GM23338 (cell line): ENCODE measurements around the gene CLDN3. TPM values are rescaled to one million over a fixed set of nuclear protein-coding genes. Genes with fewer than 3 reads are reported as not detected.

Experiments
- ATAC-seq: fragments of 200-7000 bp; cut with Tn5 transposase; 3 replicates; pipeline ENCODE4 v1.9.1; 2020
- DNase-seq: peaks from one replicate; pipeline ENCODE4 v3.0.0-alpha.2; 2015; ENCODE audit warnings: low spot score
- H2AFZ ChIP-seq: fragments of 200-600 bp; sonication (generic); 2 replicates; pipeline ENCODE4 v1.8.0; 2016; ENCODE audit warnings: antibody characterized with exemption, mild to moderate bottlenecking, moderate library complexity
- H3F3A ChIP-seq: fragments of 200-600 bp; sonication (generic); replicated peaks from 2 replicates; pipeline ENCODE4 v1.8.0; 2017; ENCODE audit warnings: antibody characterized with exemption, mixed run types, low read depth
- H3K27ac ChIP-seq: fragments of 200-600 bp; sonication (generic); 2 replicates; pipeline ENCODE4 v1.6.1; 2016; ENCODE audit warnings: low read depth
- H3K27me3 ChIP-seq: fragments of 200-600 bp; sonication (generic); 2 replicates; pipeline ENCODE4 v1.8.0; 2016; ENCODE audit warnings: mild to moderate bottlenecking, mixed run types, moderate library complexity; ENCODE audit not compliant: insufficient read depth
- H3K36me3 ChIP-seq: fragments of 200-600 bp; sonication (generic); 2 replicates; pipeline ENCODE4 v1.8.0; 2016; ENCODE audit warnings: mild to moderate bottlenecking; ENCODE audit not compliant: insufficient read depth
- H3K4me1 ChIP-seq: fragments of 200-600 bp; sonication (generic); 2 replicates; pipeline ENCODE4 v1.8.0; 2016; ENCODE audit warnings: mild to moderate bottlenecking, moderate library complexity; ENCODE audit not compliant: insufficient read depth
- H3K4me2 ChIP-seq: fragments of 200-600 bp; sonication (generic); 2 replicates; pipeline ENCODE4 v1.7.1; 2017; ENCODE audit warnings: mixed run types
- H3K4me3 ChIP-seq: fragments of 200-600 bp; sonication (generic); 2 replicates; pipeline ENCODE4 v1.6.1; 2016; ENCODE audit warnings: mixed run types
- H3K79me2 ChIP-seq: fragments of 200-600 bp; sonication (generic); replicated peaks from 2 replicates; pipeline ENCODE4 v1.8.0; 2017; ENCODE audit warnings: mild to moderate bottlenecking; ENCODE audit not compliant: insufficient read depth
- H3K9me2 ChIP-seq: fragments of 200-600 bp; sonication (generic); 2 replicates; pipeline ENCODE4 v1.8.0; 2017; ENCODE audit not compliant: insufficient read depth
- H4K20me1 ChIP-seq: fragments of 200-600 bp; sonication (generic); replicated peaks from 2 replicates; pipeline ENCODE4 v1.8.0; 2017; ENCODE audit warnings: mild to moderate bottlenecking; ENCODE audit not compliant: insufficient read depth
- H3K27ac Mint-ChIP-seq: 2 replicates; pipeline ENCODE4 v1.8.0; 2020; ENCODE audit warnings: inconsistent platforms, mild to moderate bottlenecking, moderate library complexity, mixed read lengths
- H3K27me3 Mint-ChIP-seq: 3 replicates; pipeline ENCODE4 v1.8.0; 2022; ENCODE audit warnings: low read depth, mild to moderate bottlenecking, moderate library complexity, mixed read lengths, inconsistent platforms; ENCODE audit not compliant: insufficient read depth, poor library complexity
- H3K36me3 Mint-ChIP-seq: 3 replicates; pipeline ENCODE4 v1.8.0; 2021; ENCODE audit warnings: low read depth, mild to moderate bottlenecking, inconsistent platforms, moderate library complexity, mixed read lengths
- H3K4me1 Mint-ChIP-seq: 3 replicates; pipeline ENCODE4 v1.8.0; 2020; ENCODE audit warnings: mild to moderate bottlenecking, inconsistent platforms, mixed read lengths
- H3K4me3 Mint-ChIP-seq: 3 replicates; pipeline ENCODE4 v1.8.0; 2021; ENCODE audit warnings: moderate library complexity, mild to moderate bottlenecking, inconsistent platforms, mixed read lengths
- H3K9me3 Mint-ChIP-seq: 3 replicates; pipeline ENCODE4 v1.8.0; 2020; ENCODE audit warnings: moderate library complexity, mild to moderate bottlenecking, inconsistent platforms, mixed read lengths
- EZH2 ChIP-seq: fragments of 200-600 bp; sonication (generic); IDR thresholded peaks from one replicate; pipeline ENCODE4 v1.8.0; 2017; ENCODE audit warnings: antibody characterized with exemption, mild to moderate bottlenecking, low read depth; ENCODE audit not compliant: unreplicated experiment
- EZH2phosphoT487 ChIP-seq: fragments of 200-600 bp; sonication (generic); IDR thresholded peaks from one replicate; pipeline ENCODE4 v1.8.1; 2018; ENCODE audit warnings: antibody characterized with exemption; ENCODE audit not compliant: unreplicated experiment
- JUNB ChIP-seq: IDR thresholded peaks from one replicate; pipeline ENCODE4 v1.6.1; 2016; ENCODE audit warnings: antibody characterized with exemption; ENCODE audit not compliant: unreplicated experiment
- STAT1 ChIP-seq: IDR thresholded peaks from one replicate; pipeline ENCODE4 v1.6.1; 2016; ENCODE audit warnings: antibody characterized with exemption; ENCODE audit not compliant: unreplicated experiment
- ZNF114 ChIP-seq: fragments of 250-450 bp; sonication (Bioruptor Pico); IDR thresholded peaks from 2 replicates; pipeline ENCODE4 v1.5.0; 2020; ENCODE audit warnings: mild to moderate bottlenecking, moderate library complexity
- ZNF331 ChIP-seq: fragments of 250-450 bp; sonication (Bioruptor Pico); IDR thresholded peaks from 2 replicates; pipeline ENCODE4 v1.5.0; 2020; ENCODE audit warnings: low read depth, mild to moderate bottlenecking, moderate library complexity
- polyA plus RNA-seq: library from polyadenylated mRNA; unstranded; fragments of >200 nt; fragmentation: Nextera tagmentation; extraction: Ambion mirVana; gene quantifications from 2 replicates; pipeline ENCODE4 v1.2.1, GENCODE V29; 2016
- total RNA-seq: library from RNA; depleted of rRNA; stranded (reverse); fragments of >200 nt; shearing (Covaris generic); gene quantifications from 2 replicates; pipeline ENCODE4 v1.2.3, GENCODE V29; 2014
- TF ChIP-seq, protein P1 (sequence below): IDR thresholded peaks from 2 replicates; pipeline ENCODE4 v1.6.1; 2016; ENCODE audit warnings: antibody characterized with exemption
- TF ChIP-seq, protein P2 (sequence below), 2 experiments: fragments of 200-600 bp in 1 of 2; sonication (generic) in 1 of 2; conservative IDR thresholded peaks; 2 replicates each; pipeline versions ENCODE4 v1.5.1 to v1.6.1; 2016 to 2017; ENCODE audit warnings: antibody characterized with exemption in 2 of 2, low read depth in 2 of 2, mild to moderate bottlenecking in 2 of 2, moderate library complexity in 1 of 2
- TF ChIP-seq, protein P3 (sequence below): IDR thresholded peaks from one replicate; pipeline ENCODE4 v1.6.1; 2018; ENCODE audit warnings: antibody characterized with exemption; ENCODE audit not compliant: unreplicated experiment

Gene CLDN3
- total and polyA plus RNA-seq, 2 experiments from 2014 or later: 20.1 to 27.7 TPM

DNA sequence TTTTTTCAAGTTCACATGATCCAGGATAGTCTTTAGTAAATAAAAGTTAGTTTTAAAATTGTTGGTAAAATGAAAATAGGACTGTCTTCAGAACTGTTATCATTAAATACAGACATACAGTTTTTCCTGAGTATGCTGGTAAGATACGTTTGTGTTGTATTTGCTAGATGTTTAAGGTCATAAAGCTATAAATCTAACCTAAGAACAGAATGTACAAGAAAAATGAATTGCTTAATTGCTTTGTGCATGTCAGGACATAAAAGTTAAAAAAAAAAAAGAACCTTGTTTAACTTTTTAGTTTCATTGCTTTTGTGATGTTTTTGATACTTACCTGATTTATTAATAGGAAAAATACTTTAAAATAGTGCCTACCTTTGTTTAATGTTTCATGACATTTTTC lies 31.5 kb upstream of the CLDN3 start:
- Histone ChIP-seq H3K4me1 (no peaks in the 10 kb centered on the region), H4K20me1 (no peaks in the 10 kb centered on the region), H3K36me3 (no peaks in the 10 kb centered on the region), H3K4me2 (no peak overlapping the region), H2AFZ (no peak overlapping the region), H3K27me3 (no peaks in the 10 kb centered on the region), H3F3A (no peaks in the 10 kb centered on the region), H3K79me2 (no peaks in the 10 kb centered on the region), H3K9me2 (no peaks in the 10 kb centered on the region), H3K4me3 (no peak overlapping the region), H3K27ac (no peak overlapping the region)
- Mint-ChIP-seq H3K27ac (no peak overlapping the region), H3K4me3 (no peak overlapping the region), H3K9me3 (peaks cover 10% of the 10 kb centered on the region; the same call in 2 of the 3 replicates), H3K27me3 (peaks cover 8% of the 10 kb centered on the region), H3K4me1 (no peaks in the 10 kb centered on the region), H3K36me3 (0 out of 3 replicates have a peak, but pooled peaks cover 3% of the 10 kb centered on the region)
- DNase-seq (no peak), ATAC-seq (no peak)
- TF ChIP-seq JUNB (no peak), STAT1 (no peak), EZH2phosphoT487 (no peak), ZNF114 (no peak)
- TF ChIP-seq, protein P1, sequence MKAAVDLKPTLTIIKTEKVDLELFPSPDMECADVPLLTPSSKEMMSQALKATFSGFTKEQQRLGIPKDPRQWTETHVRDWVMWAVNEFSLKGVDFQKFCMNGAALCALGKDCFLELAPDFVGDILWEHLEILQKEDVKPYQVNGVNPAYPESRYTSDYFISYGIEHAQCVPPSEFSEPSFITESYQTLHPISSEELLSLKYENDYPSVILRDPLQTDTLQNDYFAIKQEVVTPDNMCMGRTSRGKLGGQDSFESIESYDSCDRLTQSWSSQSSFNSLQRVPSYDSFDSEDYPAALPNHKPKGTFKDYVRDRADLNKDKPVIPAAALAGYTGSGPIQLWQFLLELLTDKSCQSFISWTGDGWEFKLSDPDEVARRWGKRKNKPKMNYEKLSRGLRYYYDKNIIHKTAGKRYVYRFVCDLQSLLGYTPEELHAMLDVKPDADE: no peak
- TF ChIP-seq, protein P2, sequence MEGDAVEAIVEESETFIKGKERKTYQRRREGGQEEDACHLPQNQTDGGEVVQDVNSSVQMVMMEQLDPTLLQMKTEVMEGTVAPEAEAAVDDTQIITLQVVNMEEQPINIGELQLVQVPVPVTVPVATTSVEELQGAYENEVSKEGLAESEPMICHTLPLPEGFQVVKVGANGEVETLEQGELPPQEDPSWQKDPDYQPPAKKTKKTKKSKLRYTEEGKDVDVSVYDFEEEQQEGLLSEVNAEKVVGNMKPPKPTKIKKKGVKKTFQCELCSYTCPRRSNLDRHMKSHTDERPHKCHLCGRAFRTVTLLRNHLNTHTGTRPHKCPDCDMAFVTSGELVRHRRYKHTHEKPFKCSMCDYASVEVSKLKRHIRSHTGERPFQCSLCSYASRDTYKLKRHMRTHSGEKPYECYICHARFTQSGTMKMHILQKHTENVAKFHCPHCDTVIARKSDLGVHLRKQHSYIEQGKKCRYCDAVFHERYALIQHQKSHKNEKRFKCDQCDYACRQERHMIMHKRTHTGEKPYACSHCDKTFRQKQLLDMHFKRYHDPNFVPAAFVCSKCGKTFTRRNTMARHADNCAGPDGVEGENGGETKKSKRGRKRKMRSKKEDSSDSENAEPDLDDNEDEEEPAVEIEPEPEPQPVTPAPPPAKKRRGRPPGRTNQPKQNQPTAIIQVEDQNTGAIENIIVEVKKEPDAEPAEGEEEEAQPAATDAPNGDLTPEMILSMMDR (conservative IDR thresholded peaks at IDR 0.05; ENCODE audit: low read depth in 2 of 2): no peak

DNA sequence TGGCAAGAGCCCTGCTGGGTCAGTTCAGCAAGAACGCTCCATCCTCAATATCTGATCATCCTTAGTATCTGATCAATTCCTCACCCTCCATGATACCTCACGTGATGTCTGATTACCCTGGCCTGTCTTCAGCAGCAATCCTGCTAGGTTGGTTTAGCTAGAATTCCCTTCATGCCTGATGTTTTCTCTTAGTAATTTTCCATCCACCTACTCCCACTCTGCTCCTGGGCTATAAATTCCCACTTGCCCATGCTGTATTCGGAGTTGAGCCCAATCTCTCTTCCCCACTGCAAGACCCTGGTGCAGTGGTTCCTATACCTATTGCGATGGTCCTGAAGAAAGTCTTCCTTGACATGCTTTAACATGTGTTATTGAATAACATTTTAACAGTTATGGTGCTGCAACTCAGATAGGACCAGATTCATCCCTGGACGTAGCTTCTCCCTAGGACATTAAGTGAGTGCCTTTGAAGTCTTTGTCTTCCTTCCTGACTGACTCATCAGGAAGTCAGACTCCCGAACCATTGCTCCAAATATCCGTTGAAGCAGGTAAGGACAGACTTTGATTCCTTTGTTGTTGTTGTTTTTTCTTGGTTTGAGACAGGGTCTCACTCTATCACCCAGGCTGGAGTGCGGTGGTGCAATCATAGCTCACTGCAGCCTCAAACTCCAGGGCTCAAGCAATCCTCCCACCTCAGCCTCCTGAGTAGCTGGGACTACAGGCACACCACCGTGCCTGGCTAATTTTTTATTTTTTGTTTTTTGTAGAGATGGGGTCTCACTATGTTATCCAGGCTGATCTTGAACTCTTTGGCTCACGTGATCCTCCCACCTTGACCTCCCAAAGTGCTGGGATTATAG lies 29.4 kb upstream of the CLDN3 start:
- Histone ChIP-seq H3K27ac (no peak overlapping the region; the same call in 1 of the 2 replicates), H2AFZ (0 out of 2 replicates have a peak overlapping the region, but pooled peaks have one; percentile 56), H3K4me3 (no peak overlapping the region), H3K4me1 (no peaks in the 10 kb centered on the region), H3K4me2 (no peak overlapping the region), H3K9me2 (no peaks in the 10 kb centered on the region), H3K79me2 (no peaks in the 10 kb centered on the region), H3K36me3 (no peaks in the 10 kb centered on the region; the same call in 1 of the 2 replicates), H4K20me1 (no peaks in the 10 kb centered on the region), H3F3A (no peaks in the 10 kb centered on the region), H3K27me3 (no peaks in the 10 kb centered on the region)
- Mint-ChIP-seq H3K9me3 (peaks cover 14% of the 10 kb centered on the region; the same call in 2 of the 3 replicates), H3K4me3 (no peak overlapping the region), H3K27me3 (peaks cover 2% of the 10 kb centered on the region), H3K4me1 (no peaks in the 10 kb centered on the region), H3K27ac (no peak overlapping the region), H3K36me3 (0 out of 3 replicates have a peak, but pooled peaks cover 3% of the 10 kb centered on the region)
- DNase-seq (no peak), ATAC-seq (no peak)
- TF ChIP-seq, protein P2 (conservative IDR thresholded peaks at IDR 0.05; ENCODE audit: low read depth in 2 of 2): no peak
- no peak for TF ChIP-seq STAT1
- TF ChIP-seq ZNF331 (CRISPR knock-in tag): no peak
- no peak for TF ChIP-seq EZH2
- TF ChIP-seq, protein P3, sequence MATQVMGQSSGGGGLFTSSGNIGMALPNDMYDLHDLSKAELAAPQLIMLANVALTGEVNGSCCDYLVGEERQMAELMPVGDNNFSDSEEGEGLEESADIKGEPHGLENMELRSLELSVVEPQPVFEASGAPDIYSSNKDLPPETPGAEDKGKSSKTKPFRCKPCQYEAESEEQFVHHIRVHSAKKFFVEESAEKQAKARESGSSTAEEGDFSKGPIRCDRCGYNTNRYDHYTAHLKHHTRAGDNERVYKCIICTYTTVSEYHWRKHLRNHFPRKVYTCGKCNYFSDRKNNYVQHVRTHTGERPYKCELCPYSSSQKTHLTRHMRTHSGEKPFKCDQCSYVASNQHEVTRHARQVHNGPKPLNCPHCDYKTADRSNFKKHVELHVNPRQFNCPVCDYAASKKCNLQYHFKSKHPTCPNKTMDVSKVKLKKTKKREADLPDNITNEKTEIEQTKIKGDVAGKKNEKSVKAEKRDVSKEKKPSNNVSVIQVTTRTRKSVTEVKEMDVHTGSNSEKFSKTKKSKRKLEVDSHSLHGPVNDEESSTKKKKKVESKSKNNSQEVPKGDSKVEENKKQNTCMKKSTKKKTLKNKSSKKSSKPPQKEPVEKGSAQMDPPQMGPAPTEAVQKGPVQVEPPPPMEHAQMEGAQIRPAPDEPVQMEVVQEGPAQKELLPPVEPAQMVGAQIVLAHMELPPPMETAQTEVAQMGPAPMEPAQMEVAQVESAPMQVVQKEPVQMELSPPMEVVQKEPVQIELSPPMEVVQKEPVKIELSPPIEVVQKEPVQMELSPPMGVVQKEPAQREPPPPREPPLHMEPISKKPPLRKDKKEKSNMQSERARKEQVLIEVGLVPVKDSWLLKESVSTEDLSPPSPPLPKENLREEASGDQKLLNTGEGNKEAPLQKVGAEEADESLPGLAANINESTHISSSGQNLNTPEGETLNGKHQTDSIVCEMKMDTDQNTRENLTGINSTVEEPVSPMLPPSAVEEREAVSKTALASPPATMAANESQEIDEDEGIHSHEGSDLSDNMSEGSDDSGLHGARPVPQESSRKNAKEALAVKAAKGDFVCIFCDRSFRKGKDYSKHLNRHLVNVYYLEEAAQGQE: no peak
- no peak for TF ChIP-seq EZH2phosphoT487
